H9 (cell line): Measurements from ENCODE around the gene CELF4. TPM values are rescaled to one million over a fixed set of nuclear protein-coding genes. Genes with fewer than 3 reads are reported as not detected.

Experiments
- DNase-seq: peaks from one replicate; pipeline ENCODE4 v3.0.0-alpha.2; 2017
- H2AFZ ChIP-seq: one replicate; pipeline ENCODE4 v1.6.1; 2013; ENCODE audit warnings: mild to moderate bottlenecking, low read length, control low read depth, moderate library complexity
- H2AK5ac ChIP-seq: 2 replicates; pipeline ENCODE4 v1.6.1; 2013; ENCODE audit warnings: low read length, control low read depth, mixed read lengths; ENCODE audit not compliant: insufficient read length
- H2BK120ac ChIP-seq: one replicate; pipeline ENCODE4 v1.6.1; 2013; ENCODE audit warnings: low read depth, mild to moderate bottlenecking, low read length, control low read depth, inconsistent platforms; ENCODE audit not compliant: poor library complexity, severe bottlenecking
- H2BK12ac ChIP-seq: 2 replicates; pipeline ENCODE4 v1.6.1; 2013; ENCODE audit warnings: low read length, control low read depth, mixed read lengths, low read depth; ENCODE audit not compliant: insufficient read length
- H2BK15ac ChIP-seq: 2 replicates; pipeline ENCODE4 v1.6.1; 2013; ENCODE audit warnings: low read depth, low read length, control low read depth
- H2BK20ac ChIP-seq: one replicate; pipeline ENCODE4 v1.6.1; 2013; ENCODE audit warnings: low read depth, mild to moderate bottlenecking, low read length, control low read depth, inconsistent platforms; ENCODE audit not compliant: poor library complexity, severe bottlenecking
- H2BK5ac ChIP-seq: 2 replicates; pipeline ENCODE4 v1.6.1; 2013; ENCODE audit warnings: low read length, control low read depth, mixed read lengths; ENCODE audit not compliant: insufficient read length
- H3K14ac ChIP-seq: 2 replicates; pipeline ENCODE4 v1.6.1; 2013; ENCODE audit warnings: low read length, control low read depth; ENCODE audit not compliant: insufficient read depth
- H3K18ac ChIP-seq: 2 replicates; pipeline ENCODE4 v1.6.1; 2013; ENCODE audit warnings: low read depth, mild to moderate bottlenecking, mixed read lengths, low read length, control low read depth; ENCODE audit not compliant: insufficient read length
- H3K23ac ChIP-seq: 2 replicates; pipeline ENCODE4 v1.6.1; 2013; ENCODE audit warnings: low read length, control low read depth, mixed read lengths, low read depth; ENCODE audit not compliant: insufficient read length
- H3K23me2 ChIP-seq: 2 replicates; pipeline ENCODE4 v1.6.1; 2013; ENCODE audit warnings: low read depth, mild to moderate bottlenecking, mixed read lengths, low read length, control low read depth; ENCODE audit not compliant: insufficient read length, poor library complexity, severe bottlenecking
- H3K27ac ChIP-seq: 2 replicates; pipeline ENCODE4 v1.5.1; 2013; ENCODE audit warnings: low read length, control low read depth, mixed read lengths, low read depth; ENCODE audit not compliant: insufficient read length
- H3K27me3 ChIP-seq: 2 replicates; pipeline ENCODE4 v1.6.1; 2013; ENCODE audit warnings: low read length, control low read depth, inconsistent platforms; ENCODE audit not compliant: insufficient read depth
- H3K4ac ChIP-seq: 2 replicates; pipeline ENCODE4 v1.6.1; 2013; ENCODE audit warnings: low read depth, mild to moderate bottlenecking, control low read depth, inconsistent platforms, low read length, moderate library complexity
- H3K4me1 ChIP-seq: 2 replicates; pipeline ENCODE4 v1.6.1; 2013; ENCODE audit warnings: low read length, control low read depth, inconsistent platforms; ENCODE audit not compliant: insufficient read depth
- H3K4me2 ChIP-seq: 2 replicates; pipeline ENCODE4 v1.6.1; 2013; ENCODE audit warnings: low read length, control low read depth, mixed read lengths; ENCODE audit not compliant: insufficient read length, insufficient read depth
- H3K56ac ChIP-seq: 2 replicates; pipeline ENCODE4 v1.6.1; 2013; ENCODE audit warnings: low read depth, mild to moderate bottlenecking, mixed read lengths, low read length, control low read depth; ENCODE audit not compliant: insufficient read length
- H3K79me1 ChIP-seq: 2 replicates; pipeline ENCODE4 v1.6.1; 2013; ENCODE audit warnings: low read depth, mild to moderate bottlenecking, moderate library complexity, low read length, control low read depth, inconsistent platforms; ENCODE audit not compliant: insufficient read depth, poor library complexity, severe bottlenecking
- H3K79me2 ChIP-seq: 2 replicates; pipeline ENCODE4 v1.6.1; 2013; ENCODE audit warnings: low read length, control low read depth, inconsistent platforms; ENCODE audit not compliant: insufficient read depth
- H3K9ac ChIP-seq: 2 replicates; pipeline ENCODE4 v1.6.1; 2013; ENCODE audit warnings: low read length, control low read depth, mixed read lengths; ENCODE audit not compliant: insufficient read length; ENCODE audit errors: extremely low read depth
- H3K9me3 ChIP-seq: one replicate; pipeline ENCODE4 v1.6.1; 2013; ENCODE audit warnings: low read depth, low read length, inconsistent platforms; ENCODE audit not compliant: control insufficient read depth
- H3T11ph ChIP-seq: one replicate; pipeline ENCODE4 v1.6.1; 2013; ENCODE audit warnings: mild to moderate bottlenecking, low read length, control low read depth, inconsistent platforms
- H4K20me1 ChIP-seq: one replicate; pipeline ENCODE4 v1.6.1; 2013; ENCODE audit not compliant: control insufficient read depth, insufficient read length, insufficient read depth
- H4K5ac ChIP-seq: 2 replicates; pipeline ENCODE4 v1.6.1; 2013; ENCODE audit warnings: low read depth, mild to moderate bottlenecking, mixed read lengths, low read length, control low read depth; ENCODE audit not compliant: insufficient read length
- H4K8ac ChIP-seq: replicated peaks from 2 replicates; pipeline ENCODE4 v1.6.1; 2013; ENCODE audit warnings: low read length, control low read depth, mixed read lengths, low read depth; ENCODE audit not compliant: insufficient read length
- H4K91ac ChIP-seq: 2 replicates; pipeline ENCODE4 v1.6.1; 2013; ENCODE audit warnings: low read depth, mild to moderate bottlenecking, moderate library complexity, mixed read lengths, low read length, control low read depth; ENCODE audit not compliant: insufficient read length
- H3K27ac Mint-ChIP-seq, 3 experiments: 2 replicates in 2 of 3; 3 replicates in 1 of 3; pipeline ENCODE4 v1.8.0; 2020 to 2021; ENCODE audit warnings: mixed read lengths in 3 of 3, mild to moderate bottlenecking in 1 of 3, moderate library complexity in 1 of 3
- H3K27me3 Mint-ChIP-seq: 2 replicates; pipeline ENCODE4 v1.8.0; 2021; ENCODE audit warnings: low read depth, mild to moderate bottlenecking, moderate library complexity, mixed read lengths
- H3K36me3 Mint-ChIP-seq, 3 experiments: 2 replicates in 2 of 3; 3 replicates in 1 of 3; pipeline ENCODE4 v1.8.0; 2020 to 2021; ENCODE audit warnings: low read depth in 3 of 3, mixed read lengths in 3 of 3; ENCODE audit not compliant: insufficient read depth in 1 of 3
- H3K4me1 Mint-ChIP-seq, 2 experiments: 2 replicates each; pipeline ENCODE4 v1.8.0; 2020; ENCODE audit warnings: mixed read lengths in 2 of 2
- H3K4me3 Mint-ChIP-seq, 2 experiments: 2 replicates in 1 of 2; 3 replicates in 1 of 2; pipeline ENCODE4 v1.8.0; 2020 to 2021; ENCODE audit warnings: mild to moderate bottlenecking in 2 of 2, mixed read lengths in 2 of 2, moderate library complexity in 1 of 2
- H3K9me3 Mint-ChIP-seq, 2 experiments: 2 replicates in 1 of 2; 3 replicates in 1 of 2; pipeline ENCODE4 v1.8.0; 2020; ENCODE audit warnings: mild to moderate bottlenecking in 2 of 2, mixed read lengths in 2 of 2, moderate library complexity in 1 of 2
- CTCF ChIP-seq: fragments of 200-600 bp; sonication (generic); conservative IDR thresholded peaks from 3 replicates; pipeline ENCODE4 v1.8.0; 2021; ENCODE audit warnings: antibody characterized with exemption, mild to moderate bottlenecking
- WGBS: extraction: QIAGEN DNeasy Blood & Tissue Kit; methylation state at CpG from one replicate; pipeline ENCODE4 v1.1.7; 2013; ENCODE audit warnings: missing lambda C conversion rate, low lambda C conversion rate, mixed read lengths; ENCODE audit not compliant: insufficient read length; ENCODE audit errors: extremely low coverage; 5-methylcytosine and 5-hydroxymethylcytosine counted together
- total RNA-seq: library from RNA; stranded (reverse); gene quantifications from 2 replicates; pipeline ENCODE4 v1.2.1, GENCODE V29; 2021

The CELF4 gene
- total RNA-seq, 1 experiment from 2014 or later = 1.1 TPM

GRCh38 chr18:37508207-37508606 lies 57.4 kb downstream of the CELF4 start:
- WGBS = no CpG with 5 or more reads among the region's 3 CpGs
- H2BK5ac ChIP-seq = no peak overlapping the region
- H3K4me1 ChIP-seq = no peaks in the 10 kb centered on the region
- no peaks in the 10 kb centered on the region for H4K20me1 ChIP-seq
- no peaks in the 10 kb centered on the region for H3K79me2 ChIP-seq
- Mint-ChIP-seq H3K4me3 (no peak overlapping the region), H3K4me1 (peaks cover 0 to 8% of the 10 kb centered on the region in 2 experiments; a peak in 2 of 4 replicates), H3K36me3 (peaks cover 0 to 3% (median 0%) of the 10 kb centered on the region in 3 experiments; a peak in 2 of 7 replicates), H3K9me3 (peaks cover 5 to 12% of the 10 kb centered on the region in 2 experiments; a peak in 4 of 5 replicates), H3K27ac (no peak overlapping the region), H3K27me3 (peaks cover 34% of the 10 kb centered on the region)
- H4K8ac ChIP-seq = no peak overlapping the region
- no peaks in the 10 kb centered on the region for H3K27me3 ChIP-seq
- H3K4me2 ChIP-seq = no peak overlapping the region
- H3K9me3 ChIP-seq = no peaks in the 10 kb centered on the region
- H2BK15ac ChIP-seq = no peak overlapping the region
- H3K23me2 ChIP-seq = no peaks in the 10 kb centered on the region
- H2BK20ac ChIP-seq = no peak overlapping the region
- H3K27ac ChIP-seq = no peak overlapping the region
- DNase-seq = no peak
- no peak overlapping the region for H2BK120ac ChIP-seq
- no peak overlapping the region for H4K91ac ChIP-seq
- H2AK5ac ChIP-seq = no peak overlapping the region
- no peak overlapping the region for H3T11ph ChIP-seq
- no peak overlapping the region for H2BK12ac ChIP-seq
- no peak overlapping the region for H3K18ac ChIP-seq
- no peak overlapping the region for H3K9ac ChIP-seq
- H4K5ac ChIP-seq = no peak overlapping the region
- H3K23ac ChIP-seq = no peak overlapping the region
- H2AFZ ChIP-seq = no peak overlapping the region
- no peak overlapping the region for H3K4ac ChIP-seq
- H3K79me1 ChIP-seq = no peaks in the 10 kb centered on the region
- H3K14ac ChIP-seq = 0 out of 2 replicates have a peak overlapping the region, but pooled peaks have one; percentile 17
- TF ChIP-seq CTCF = no peak
- no peak overlapping the region for H3K56ac ChIP-seq
